A549 (cell line): ENCODE measurements around the gene GNB1L. TPM values are rescaled to one million over a fixed set of nuclear protein-coding genes. Genes with fewer than 3 reads are reported as not detected.

Experiments used
- ATAC-seq, 2 experiments: fragments of 200-7000 bp in 1 of 2; fragments of >200 bp in 1 of 2; cut with Nextera tagmentation in 1 of 2; cut with Tn5 transposase in 1 of 2; 3 replicates each; pipeline versions ENCODE4 v1.8.0 to v1.9.1; 2018 to 2020; ENCODE audit warnings: mild to moderate bottlenecking in 1 of 2, moderate library complexity in 1 of 2
- CTCF ChIA-PET: fragments of 300-600 bp; sonication (Branson Sonifier 250); formaldehyde crosslinking; extraction: SDS; loops from one replicate; lab custom pipeline; 2021; ENCODE audit warnings: antibody characterized with exemption, inconsistent platforms; lab: Yijun Ruan, JAX
- POLR2A ChIA-PET: fragments of 350-600 bp; formaldehyde crosslinking; extraction: SDS; loops from one replicate; lab custom pipeline; 2021; ENCODE audit warnings: antibody characterized with exemption, inconsistent platforms; lab: Yijun Ruan, JAX
- DNase-seq, 2 experiments: peaks; one replicate each; pipeline versions ENCODE4 v3.0.0 to v3.0.0-alpha.2; 2011 to 2016; ENCODE audit warnings: low read depth in 1 of 2, low spot score in 1 of 2
- FAIRE-seq: peaks from 2 replicates; lab custom pipeline; 2011; peaks lifted over from hg19 to GRCh38; lab: Jason Lieb, UNC
- H3K27ac ChIP-seq, 2 experiments: fragments of >200 bp; sonication (Bioruptor Twin); formaldehyde crosslinking; 3 replicates each; pipeline ENCODE4 v1.5.1; 2016 to 2017
- H3K4me1 ChIP-seq: fragments of >200 bp; sonication (Bioruptor Twin); formaldehyde crosslinking; 3 replicates; pipeline ENCODE4 v1.6.1; 2016
- H3K4me2 ChIP-seq: fragments of >200 bp; sonication (Bioruptor Twin); formaldehyde crosslinking; 3 replicates; pipeline ENCODE4 v1.6.1; 2016
- H3K4me3 ChIP-seq: fragments of >200 bp; sonication (Bioruptor Twin); formaldehyde crosslinking; 3 replicates; pipeline ENCODE4 v1.5.1; 2016
- H3K9me3 ChIP-seq: fragments of >200 bp; sonication (Bioruptor Twin); formaldehyde crosslinking; 3 replicates; pipeline ENCODE4 v1.6.1; 2016
- BHLHE40 ChIP-seq: IDR thresholded peaks from 2 replicates; pipeline ENCODE4 v1.6.1; 2012; ENCODE audit warnings: low read depth, low read length, inconsistent platforms
- CBX8 ChIP-seq: fragments of 200-600 bp; sonication (generic); IDR thresholded peaks from 2 replicates; pipeline ENCODE4 v1.6.1; 2016
- CHD2 ChIP-seq: fragments of 150-350 bp; IDR thresholded peaks from 2 replicates; pipeline ENCODE4 v1.6.1; 2014; ENCODE audit warnings: low read length; ENCODE audit not compliant: partially characterized antibody
- EP300 ChIP-seq, 2 experiments: fragments of >200 bp; sonication (Bioruptor Twin); formaldehyde crosslinking; IDR thresholded peaks; 2 replicates in 1 of 2; 3 replicates in 1 of 2; pipeline ENCODE4 v1.6.1; 2016 to 2017
- ESRRA ChIP-seq: fragments of 150-350 bp; IDR thresholded peaks from 2 replicates; pipeline ENCODE4 v1.6.1; 2014; ENCODE audit warnings: mild to moderate bottlenecking, low read length, borderline replicate concordance
- GATA3 ChIP-seq: IDR thresholded peaks from 2 replicates; pipeline ENCODE4 v1.6.1; 2012; ENCODE audit warnings: borderline replicate concordance
- MAFK ChIP-seq: fragments of 450-650 bp; IDR thresholded peaks from 2 replicates; pipeline ENCODE4 v1.6.1; 2014; ENCODE audit not compliant: partially characterized antibody
- MYC ChIP-seq: IDR thresholded peaks from 2 replicates; pipeline ENCODE4 v1.6.1; 2012; ENCODE audit warnings: mild to moderate bottlenecking, inconsistent platforms, low read length, improper control_type of control experiment, borderline replicate concordance
- RARB ChIP-seq: fragments of 250-450 bp; sonication (Bioruptor Pico); IDR thresholded peaks from 2 replicates; pipeline ENCODE4 v1.8.0; 2021; ENCODE audit warnings: mild to moderate bottlenecking, moderate library complexity
- ZNF302 ChIP-seq: fragments of 250-450 bp; sonication (Bioruptor Pico); IDR thresholded peaks from 2 replicates; pipeline ENCODE4 v1.9.0; 2021; ENCODE audit warnings: inconsistent platforms, mild to moderate bottlenecking, moderate library complexity
- WGBS: methylation state at CpG from one replicate; pipeline ENCODE4 v1.1.6; 2017; ENCODE audit errors: missing lambda C conversion rate; 5-methylcytosine and 5-hydroxymethylcytosine counted together
- polyA plus RNA-seq, 4 experiments: library from polyadenylated mRNA; depleted of rRNA in 3 of 4; stranded (reverse); fragments of >200 nt; fragmentation: RNase III in 1 of 4; extraction: RNeasy Plus Mini Kit Qiagen cat#74134 plus additional on column Dnase treatment in 1 of 4; gene quantifications; 2 replicates in 3 of 4; 3 replicates in 1 of 4; pipeline ENCODE4 v1.2.3, GENCODE V29; 2011 to 2017
- TF ChIP-seq, protein P1 (sequence below): IDR thresholded peaks from 2 replicates; pipeline ENCODE4 v1.6.1; 2012
- TF ChIP-seq, protein P2 (sequence below): fragments of 250-450 bp; sonication (Bioruptor Pico); IDR thresholded peaks from 2 replicates; pipeline ENCODE4 v1.5.0; 2020; ENCODE audit warnings: low read depth, mild to moderate bottlenecking, moderate library complexity
- TF ChIP-seq, protein P3 (sequence below): IDR thresholded peaks from 2 replicates; pipeline ENCODE4 v1.6.1; 2012
- TF ChIP-seq, protein P4 (sequence below): fragments of 150-350 bp; IDR thresholded peaks from 2 replicates; pipeline ENCODE4 v1.6.1; 2014; ENCODE audit warnings: low read depth, mild to moderate bottlenecking, low read length
- TF ChIP-seq, protein P5 (sequence below): fragments of >200 bp; sonication (Bioruptor Twin); formaldehyde crosslinking; IDR thresholded peaks from 3 replicates; pipeline ENCODE4 v1.5.1; 2016
- TF ChIP-seq, protein P6 (sequence below): fragments of 250-450 bp; sonication (Bioruptor Pico); IDR thresholded peaks from 2 replicates; pipeline ENCODE4 v1.5.0; 2021; ENCODE audit warnings: mild to moderate bottlenecking, moderate library complexity, borderline replicate concordance

The GNB1L gene
- polyA plus RNA-seq, 2 of the 4 experiments (the other 2 are of a cell fraction), result 1.8 to 10.3 TPM

DNA sequence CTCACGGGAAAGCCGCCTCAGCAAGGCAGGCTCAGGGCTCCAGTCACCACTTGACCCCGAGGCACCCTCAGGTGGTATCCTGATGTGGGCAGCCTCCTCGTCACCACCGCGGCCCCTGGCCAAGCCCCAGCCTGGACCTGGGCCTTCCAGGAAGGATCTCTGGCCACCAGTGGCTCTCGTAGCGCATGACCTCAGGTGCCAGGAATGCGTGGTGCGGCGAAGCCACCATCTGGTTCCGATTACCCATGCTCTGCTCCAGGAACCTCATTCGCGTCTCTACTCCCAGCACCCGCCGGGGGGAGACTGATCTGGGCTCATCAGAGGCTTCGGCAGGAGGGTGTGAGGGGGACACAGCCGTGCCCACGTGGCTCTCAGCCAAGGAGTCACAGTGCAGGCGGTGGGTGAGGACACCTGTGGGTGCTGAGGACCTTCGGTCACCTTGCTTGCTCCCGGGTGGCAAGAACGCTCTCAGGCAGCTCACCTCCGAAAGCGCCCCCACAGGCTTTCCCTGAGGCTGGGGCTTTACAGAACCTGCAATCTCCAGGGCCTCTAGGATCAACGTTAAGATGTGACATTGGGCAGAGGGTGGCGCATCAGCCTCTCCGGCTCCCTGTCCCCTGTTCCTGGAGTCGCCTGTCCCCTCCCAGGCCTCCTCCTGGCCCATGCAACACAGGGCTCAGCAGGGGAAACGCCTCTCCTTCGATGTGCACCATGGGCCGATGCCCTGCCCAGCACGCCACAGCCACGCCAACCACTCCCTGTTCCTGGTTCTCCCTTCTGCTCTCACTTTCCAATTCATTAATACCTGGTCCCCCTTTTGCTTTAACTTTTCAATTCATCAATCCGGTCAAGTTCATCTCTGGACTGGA is 55.1 kb downstream of the GNB1L start:
- Histone ChIP-seq H3K4me3 (no peak overlapping the region), H3K4me1 (no peaks in the 10 kb centered on the region), H3K9me3 (no peaks in the 10 kb centered on the region), H3K4me2 (no peak overlapping the region), H3K27ac (no peak overlapping the region)
- no peak for FAIRE-seq
- no peak for TF ChIP-seq MYC
- TF ChIP-seq, protein P1, sequence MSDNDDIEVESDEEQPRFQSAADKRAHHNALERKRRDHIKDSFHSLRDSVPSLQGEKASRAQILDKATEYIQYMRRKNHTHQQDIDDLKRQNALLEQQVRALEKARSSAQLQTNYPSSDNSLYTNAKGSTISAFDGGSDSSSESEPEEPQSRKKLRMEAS, result no peak
- TF ChIP-seq, protein P2, sequence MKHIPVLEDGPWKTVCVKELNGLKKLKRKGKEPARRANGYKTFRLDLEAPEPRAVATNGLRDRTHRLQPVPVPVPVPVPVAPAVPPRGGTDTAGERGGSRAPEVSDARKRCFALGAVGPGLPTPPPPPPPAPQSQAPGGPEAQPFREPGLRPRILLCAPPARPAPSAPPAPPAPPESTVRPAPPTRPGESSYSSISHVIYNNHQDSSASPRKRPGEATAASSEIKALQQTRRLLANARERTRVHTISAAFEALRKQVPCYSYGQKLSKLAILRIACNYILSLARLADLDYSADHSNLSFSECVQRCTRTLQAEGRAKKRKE (CRISPR knock-in tag), result no peak
- TF ChIP-seq, protein P3, sequence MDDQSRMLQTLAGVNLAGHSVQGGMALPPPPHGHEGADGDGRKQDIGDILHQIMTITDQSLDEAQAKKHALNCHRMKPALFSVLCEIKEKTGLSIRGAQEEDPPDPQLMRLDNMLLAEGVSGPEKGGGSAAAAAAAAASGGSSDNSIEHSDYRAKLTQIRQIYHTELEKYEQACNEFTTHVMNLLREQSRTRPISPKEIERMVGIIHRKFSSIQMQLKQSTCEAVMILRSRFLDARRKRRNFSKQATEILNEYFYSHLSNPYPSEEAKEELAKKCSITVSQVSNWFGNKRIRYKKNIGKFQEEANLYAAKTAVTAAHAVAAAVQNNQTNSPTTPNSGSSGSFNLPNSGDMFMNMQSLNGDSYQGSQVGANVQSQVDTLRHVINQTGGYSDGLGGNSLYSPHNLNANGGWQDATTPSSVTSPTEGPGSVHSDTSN, result no peak
- no peak for TF ChIP-seq GATA3
- no peak for TF ChIP-seq CHD2
- TF ChIP-seq ZNF302, result no peak
- TF ChIP-seq, protein P4, sequence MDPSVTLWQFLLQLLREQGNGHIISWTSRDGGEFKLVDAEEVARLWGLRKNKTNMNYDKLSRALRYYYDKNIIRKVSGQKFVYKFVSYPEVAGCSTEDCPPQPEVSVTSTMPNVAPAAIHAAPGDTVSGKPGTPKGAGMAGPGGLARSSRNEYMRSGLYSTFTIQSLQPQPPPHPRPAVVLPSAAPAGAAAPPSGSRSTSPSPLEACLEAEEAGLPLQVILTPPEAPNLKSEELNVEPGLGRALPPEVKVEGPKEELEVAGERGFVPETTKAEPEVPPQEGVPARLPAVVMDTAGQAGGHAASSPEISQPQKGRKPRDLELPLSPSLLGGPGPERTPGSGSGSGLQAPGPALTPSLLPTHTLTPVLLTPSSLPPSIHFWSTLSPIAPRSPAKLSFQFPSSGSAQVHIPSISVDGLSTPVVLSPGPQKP, result no peak
- TF ChIP-seq EP300 (IDR thresholded peaks at IDR 0.05), result no peak
- no peak for TF ChIP-seq BHLHE40
- no peak for TF ChIP-seq ESRRA
- TF ChIP-seq, protein P5, sequence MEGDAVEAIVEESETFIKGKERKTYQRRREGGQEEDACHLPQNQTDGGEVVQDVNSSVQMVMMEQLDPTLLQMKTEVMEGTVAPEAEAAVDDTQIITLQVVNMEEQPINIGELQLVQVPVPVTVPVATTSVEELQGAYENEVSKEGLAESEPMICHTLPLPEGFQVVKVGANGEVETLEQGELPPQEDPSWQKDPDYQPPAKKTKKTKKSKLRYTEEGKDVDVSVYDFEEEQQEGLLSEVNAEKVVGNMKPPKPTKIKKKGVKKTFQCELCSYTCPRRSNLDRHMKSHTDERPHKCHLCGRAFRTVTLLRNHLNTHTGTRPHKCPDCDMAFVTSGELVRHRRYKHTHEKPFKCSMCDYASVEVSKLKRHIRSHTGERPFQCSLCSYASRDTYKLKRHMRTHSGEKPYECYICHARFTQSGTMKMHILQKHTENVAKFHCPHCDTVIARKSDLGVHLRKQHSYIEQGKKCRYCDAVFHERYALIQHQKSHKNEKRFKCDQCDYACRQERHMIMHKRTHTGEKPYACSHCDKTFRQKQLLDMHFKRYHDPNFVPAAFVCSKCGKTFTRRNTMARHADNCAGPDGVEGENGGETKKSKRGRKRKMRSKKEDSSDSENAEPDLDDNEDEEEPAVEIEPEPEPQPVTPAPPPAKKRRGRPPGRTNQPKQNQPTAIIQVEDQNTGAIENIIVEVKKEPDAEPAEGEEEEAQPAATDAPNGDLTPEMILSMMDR, result no peak
- TF ChIP-seq CBX8, result no peak
- TF ChIP-seq, protein P6, sequence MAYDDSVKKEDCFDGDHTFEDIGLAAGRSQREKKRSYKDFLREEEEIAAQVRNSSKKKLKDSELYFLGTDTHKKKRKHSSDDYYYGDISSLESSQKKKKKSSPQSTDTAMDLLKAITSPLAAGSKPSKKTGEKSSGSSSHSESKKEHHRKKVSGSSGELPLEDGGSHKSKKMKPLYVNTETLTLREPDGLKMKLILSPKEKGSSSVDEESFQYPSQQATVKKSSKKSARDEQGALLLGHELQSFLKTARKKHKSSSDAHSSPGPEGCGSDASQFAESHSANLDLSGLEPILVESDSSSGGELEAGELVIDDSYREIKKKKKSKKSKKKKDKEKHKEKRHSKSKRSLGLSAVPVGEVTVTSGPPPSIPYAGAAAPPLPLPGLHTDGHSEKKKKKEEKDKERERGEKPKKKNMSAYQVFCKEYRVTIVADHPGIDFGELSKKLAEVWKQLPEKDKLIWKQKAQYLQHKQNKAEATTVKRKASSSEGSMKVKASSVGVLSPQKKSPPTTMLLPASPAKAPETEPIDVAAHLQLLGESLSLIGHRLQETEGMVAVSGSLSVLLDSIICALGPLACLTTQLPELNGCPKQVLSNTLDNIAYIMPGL (CRISPR knock-in tag), result no peak
- TF ChIP-seq RARB (CRISPR knock-in tag), result no peak
- ChIA-PET POLR2A (no interaction called here), CTCF (no interaction called here)
- ATAC-seq, result no peak
- WGBS, result 88% methylated on average over 20 of the region's 35 CpGs
- DNase-seq, result no peak

DNA sequence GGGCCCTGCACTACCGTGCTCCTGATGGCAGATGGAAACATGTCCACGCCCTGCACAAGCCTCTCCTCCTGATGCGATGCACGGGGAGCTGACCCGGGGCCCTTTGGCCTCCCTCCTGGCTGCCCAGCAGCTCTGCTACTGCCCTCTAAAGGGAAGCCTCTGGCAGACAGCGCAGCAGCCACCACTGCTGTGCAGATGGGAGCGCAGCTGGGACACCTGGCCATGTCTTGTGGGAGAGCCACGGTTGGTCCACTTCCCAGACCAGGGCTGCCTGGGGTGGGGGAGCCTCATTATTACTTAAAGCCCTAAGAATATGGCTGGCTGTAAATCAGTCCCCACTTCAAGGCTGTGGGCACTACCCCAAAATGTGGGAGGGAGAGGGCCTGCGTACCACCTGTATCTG is 55.8 kb downstream of the GNB1L start:
- ChIA-PET CTCF (no interaction called here), POLR2A (no interaction called here)
- TF ChIP-seq CBX8 (no peak), MAFK (no peak)
- no peak for DNase-seq
- no peak for FAIRE-seq
- ATAC-seq, result no peak; a peak in 1 of 6 replicates
- WGBS, result no CpG with 5 or more reads among the region's 9 CpGs
- Histone ChIP-seq H3K4me1 (no peaks in the 10 kb centered on the region), H3K4me2 (no peak overlapping the region), H3K4me3 (no peak overlapping the region), H3K27ac (no peak overlapping the region), H3K9me3 (no peaks in the 10 kb centered on the region)
